Breast epithelium (tissue), 4 donors: ENCODE data around the gene ATP13A4. TPM values are rescaled to one million over a fixed set of nuclear protein-coding genes. Genes with fewer than 3 reads are reported as not detected.

Experiments
- DNase-seq, 2 donors: peaks; one replicate each; pipeline ENCODE4 v3.0.0-alpha.2; 2019; ENCODE audit warnings: low spot score in 2 of 2
- H3K27ac ChIP-seq, 2 donors: fragments of 200-600 bp; sonication (generic) in 1 of 2; one replicate each; pipeline ENCODE4 v1.5.1; 2016 to 2019; ENCODE audit warnings: mild to moderate bottlenecking in 1 of 2
- H3K27me3 ChIP-seq, 2 donors: fragments of 200-600 bp; sonication (generic) in 1 of 2; one replicate each; pipeline versions ENCODE4 v1.5.1 to v1.6.0; 2017 to 2019; ENCODE audit warnings: control low read depth in 1 of 2, mild to moderate bottlenecking in 1 of 2
- H3K36me3 ChIP-seq: fragments of 200-600 bp; one replicate; pipeline ENCODE4 v1.5.1; 2019
- H3K4me1 ChIP-seq, 2 donors: fragments of 200-600 bp; sonication (generic); one replicate each; pipeline ENCODE4 v1.5.1; 2016 to 2019; ENCODE audit warnings: control low read depth in 1 of 2
- H3K4me3 ChIP-seq, 3 donors: fragments of 200-600 bp; sonication (generic); 1 replicate in 2 of 3; 2 replicates in 1 of 3; pipeline ENCODE4 v1.5.1; 2016 to 2019; ENCODE audit warnings: mild to moderate bottlenecking in 3 of 3, moderate library complexity in 2 of 3
- H3K9me3 ChIP-seq, 2 donors: fragments of 200-600 bp; sonication (generic) in 1 of 2; one replicate each; pipeline ENCODE4 v1.5.1; 2016 to 2019; ENCODE audit warnings: control low read depth in 1 of 2
- CTCF ChIP-seq, 3 donors: fragments of 450-650 bp; IDR thresholded peaks; one replicate each; pipeline ENCODE4 v1.5.1; 2016 to 2017; ENCODE audit warnings: antibody characterized with exemption in 3 of 3, mild to moderate bottlenecking in 3 of 3, moderate library complexity in 3 of 3
- POLR2A ChIP-seq: fragments of 450-650 bp; IDR thresholded peaks from one replicate; pipeline ENCODE4 v1.6.1; 2016; ENCODE audit warnings: antibody characterized with exemption, mild to moderate bottlenecking, moderate library complexity
- POLR2AphosphoS5 ChIP-seq, 3 donors: sonication (generic); formaldehyde crosslinking; IDR thresholded peaks; one replicate each; pipeline ENCODE4 v1.6.1; 2017; ENCODE audit warnings: antibody characterized with exemption in 3 of 3
- intact Hi-C: fragments of 100-400 bp; cut with DNase I; formaldehyde crosslinking; loops from one replicate; pipeline ENCODE4 v1.15.1; 2023; ENCODE audit warnings: low total_unique reads
- total RNA-seq, 3 donors: library from RNA; depleted of rRNA; stranded (reverse); fragments of >200 nt; gene quantifications; one replicate each; pipeline ENCODE4 v1.1.0, GENCODE V29; 2016

Gene ATP13A4
- total RNA-seq, 3 donors from 2014 or later: 0.64 to 36.6 (median 6.2) TPM

DNA sequence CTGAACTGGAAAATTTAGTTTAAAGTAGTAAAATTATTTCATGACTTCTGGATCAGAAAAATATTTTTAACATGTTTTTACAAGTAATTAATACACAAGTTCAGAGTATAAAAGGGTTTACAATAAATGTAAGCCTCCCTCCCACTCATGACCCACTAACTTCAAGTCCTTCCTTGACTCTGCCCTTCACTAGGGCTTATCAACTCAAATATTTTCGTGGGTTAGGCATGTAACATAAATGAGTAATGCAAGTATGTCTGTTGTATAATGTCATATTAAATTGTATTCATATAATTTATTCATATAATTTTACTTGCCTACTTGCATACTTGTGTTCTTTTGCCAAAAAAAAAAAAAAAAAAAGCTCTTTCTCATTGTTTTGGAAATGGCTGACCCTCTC is 34.9 kb upstream of the ATP13A4 start:
- intact Hi-C loops: loop anchor here (10.0 kb wide), 1 partner anchor 1845 kb away; no protein-coding TSS in a partner anchor
- H3K9me3 ChIP-seq: no peaks in the 10 kb centered on the region
- H3K4me3 ChIP-seq: no peak overlapping the region
- H3K27me3 ChIP-seq: no peaks in the 10 kb centered on the region
- no peak for DNase-seq
- no peak overlapping the region for H3K27ac ChIP-seq
- no peaks in the 10 kb centered on the region for H3K36me3 ChIP-seq
- TF ChIP-seq CTCF (IDR thresholded peaks at IDR 0.05) (no peak), POLR2AphosphoS5 (IDR thresholded peaks at IDR 0.05) (no peak), POLR2A (no peak)
- peaks cover 6 to 7% of the 10 kb centered on the region in 2 donors for H3K4me1 ChIP-seq

GRCh38 chr3:193589129-193589528 is 34.4 kb upstream of the ATP13A4 start:
- TF ChIP-seq POLR2AphosphoS5 (IDR thresholded peaks at IDR 0.05) (no peak), CTCF (IDR thresholded peaks at IDR 0.05) (no peak), POLR2A (no peak)
- intact Hi-C loops: loop anchor here (10.0 kb wide), 1 partner anchor 1844 kb away; no protein-coding TSS in a partner anchor
- H3K9me3 ChIP-seq: no peaks in the 10 kb centered on the region

DNA sequence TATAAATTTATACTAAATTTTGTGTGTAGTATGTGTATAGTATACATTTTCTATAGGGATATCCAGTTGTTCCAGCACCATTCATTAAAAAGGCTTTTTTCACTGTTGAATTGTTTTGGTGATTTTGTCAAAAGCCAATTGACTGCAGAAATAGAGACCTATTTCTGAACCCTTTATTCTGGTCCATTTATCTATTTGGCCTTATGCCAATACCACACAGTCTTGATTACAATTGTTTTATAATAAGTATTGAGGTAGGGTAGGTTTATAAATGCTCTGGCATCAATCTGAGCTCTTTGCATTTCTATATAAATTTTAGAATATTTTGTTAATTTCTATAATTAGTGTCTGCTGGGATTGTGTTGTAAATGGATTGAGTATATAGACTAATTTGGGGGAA is 31.8 kb upstream of the ATP13A4 start:
- TF ChIP-seq POLR2A (no peak), POLR2AphosphoS5 (IDR thresholded peaks at IDR 0.05) (no peak), CTCF (IDR thresholded peaks at IDR 0.05) (no peak)
- Histone ChIP-seq H3K4me3 (no peak overlapping the region), H3K36me3 (no peaks in the 10 kb centered on the region), H3K27ac (no peak overlapping the region), H3K9me3 (no peaks in the 10 kb centered on the region), H3K4me1 (no peaks in the 10 kb centered on the region), H3K27me3 (no peaks in the 10 kb centered on the region)
- intact Hi-C loops: loop anchor here (10.0 kb wide), 1 partner anchor 1842 kb away; no protein-coding TSS in a partner anchor
- DNase-seq: no peak

More at GRCh38 chr3:193589129-193589528, 34.4 kb upstream of the ATP13A4 start:
- no peak for DNase-seq
- H3K27me3 ChIP-seq: no peaks in the 10 kb centered on the region
- no peak overlapping the region for H3K27ac ChIP-seq
- H3K36me3 ChIP-seq: no peaks in the 10 kb centered on the region
- H3K4me3 ChIP-seq: no peak overlapping the region
- H3K4me1 ChIP-seq: peaks cover 2% of the 10 kb centered on the region in 2 donors

DNA sequence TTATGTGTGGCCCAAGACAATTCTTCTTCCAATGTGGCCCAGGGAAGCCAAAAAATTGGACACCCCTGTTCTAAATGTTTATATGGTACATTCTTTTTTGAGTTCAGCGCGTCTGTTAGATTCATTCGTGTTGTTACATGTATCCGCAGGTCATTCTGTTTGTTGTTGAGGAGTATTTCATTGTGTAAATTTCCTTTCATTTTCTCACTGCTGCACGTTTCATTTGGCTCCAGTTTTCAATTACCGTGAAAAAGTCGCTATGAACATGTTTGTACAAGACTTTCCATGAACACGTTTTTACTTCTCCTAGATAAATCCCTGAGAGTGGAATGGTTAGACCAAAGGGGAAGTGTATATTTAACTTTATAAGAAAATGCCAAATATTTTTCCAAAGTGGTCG is 30.8 kb upstream of the ATP13A4 start:
- H3K36me3 ChIP-seq: no peaks in the 10 kb centered on the region
- no peak for DNase-seq
- H3K4me3 ChIP-seq: no peak overlapping the region
- intact Hi-C loops: loop anchor here (10.0 kb wide), 1 partner anchor 1841 kb away; no protein-coding TSS in a partner anchor
- TF ChIP-seq POLR2AphosphoS5 (IDR thresholded peaks at IDR 0.05): no peak
- no peak for TF ChIP-seq POLR2A
- no peak for TF ChIP-seq CTCF (IDR thresholded peaks at IDR 0.05)
- H3K9me3 ChIP-seq: no peaks in the 10 kb centered on the region
- no peaks in the 10 kb centered on the region for H3K4me1 ChIP-seq
- no peak overlapping the region for H3K27ac ChIP-seq
- H3K27me3 ChIP-seq: no peaks in the 10 kb centered on the region

DNA sequence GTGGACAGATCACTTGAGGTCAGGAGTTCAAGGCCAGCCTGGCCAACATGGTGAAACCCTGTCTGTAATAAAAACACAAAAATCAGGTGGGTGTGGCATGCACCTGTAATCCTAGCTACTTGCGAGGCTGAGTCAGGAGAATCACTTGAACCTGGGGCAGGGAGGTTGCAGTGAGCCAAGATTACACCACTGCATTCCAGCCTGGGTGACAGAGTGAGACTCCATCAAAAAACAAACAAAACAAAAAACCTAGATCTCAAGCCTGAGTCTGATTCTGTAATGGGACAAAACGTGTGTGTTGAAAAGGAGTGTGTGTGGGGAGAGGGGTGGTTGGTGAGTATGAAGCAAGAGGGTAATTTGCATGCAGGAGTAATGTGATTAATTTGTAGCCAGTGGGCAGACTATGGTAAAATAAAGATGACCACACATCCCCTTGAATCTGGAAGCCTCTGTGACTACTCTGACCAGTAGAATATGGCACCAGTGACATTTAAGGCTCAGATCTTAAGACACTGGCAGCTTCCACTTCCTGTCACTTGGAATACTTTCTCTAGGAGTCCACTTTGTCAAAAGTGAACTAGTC is 19.9 kb upstream of the ATP13A4 start:
- Histone ChIP-seq H3K4me3 (no peak overlapping the region), H3K27me3 (no peaks in the 10 kb centered on the region), H3K27ac (no peak overlapping the region), H3K36me3 (no peaks in the 10 kb centered on the region), H3K9me3 (no peaks in the 10 kb centered on the region), H3K4me1 (no peaks in the 10 kb centered on the region)
- no peak for DNase-seq
- intact Hi-C loops: no loop called here
- no peak for TF ChIP-seq POLR2AphosphoS5 (IDR thresholded peaks at IDR 0.05)
- no peak for TF ChIP-seq POLR2A
